CD4-positive, alpha-beta T cell (primary cell): Measurements from ENCODE around the gene BAIAP2. TPM values are rescaled to one million over a fixed set of nuclear protein-coding genes. Genes with fewer than 3 reads are reported as not detected.

Source experiments
- ATAC-seq: fragments of 200-7000 bp; cut with Tn5 transposase; one replicate; pipeline ENCODE4 v1.10.0; 2022; ENCODE audit warnings: mild to moderate bottlenecking; ENCODE audit not compliant: poor library complexity
- CTCF ChIA-PET: fragments of 350-600 bp; sonication (Branson Sonifier 250); formaldehyde crosslinking; loops from one replicate; lab custom pipeline; 2021; ENCODE audit warnings: antibody characterized with exemption, inconsistent platforms; lab: Charles Lee
- POLR2A ChIA-PET: fragments of 350-600 bp; sonication (Branson Sonifier 250); formaldehyde crosslinking; loops from one replicate; lab custom pipeline; 2021; ENCODE audit warnings: antibody characterized with exemption, inconsistent platforms; lab: Charles Lee
- DNase-seq, 14 experiments: peaks; one replicate each; pipeline ENCODE4 v3.0.0-alpha.2; 2013 to 2020; ENCODE audit warnings: mixed read lengths in 2 of 14
- H3K27ac ChIP-seq, 2 donors: one replicate each; pipeline versions ENCODE4 v1.5.1 to v1.7.0; 2013; ENCODE audit warnings: low read length in 2 of 2, low read depth in 1 of 2, mild to moderate bottlenecking in 1 of 2
- H3K27me3 ChIP-seq, 2 experiments: 1 replicate in 1 of 2; 2 replicates in 1 of 2; pipeline versions ENCODE4 v1.6.1 to v1.7.0; 2013; ENCODE audit warnings: low read length in 2 of 2, control low read depth in 1 of 2, mild to moderate bottlenecking in 1 of 2, moderate library complexity in 1 of 2; ENCODE audit not compliant: insufficient read depth in 2 of 2, control insufficient read depth in 1 of 2
- H3K36me3 ChIP-seq: one replicate; pipeline ENCODE4 v1.6.1; 2013; ENCODE audit warnings: low read length, control low read depth; ENCODE audit not compliant: insufficient read depth
- H3K4me1 ChIP-seq: one replicate; pipeline ENCODE4 v1.6.1; 2013; ENCODE audit warnings: low read length, control low read depth; ENCODE audit not compliant: insufficient read depth
- H3K4me3 ChIP-seq: one replicate; pipeline ENCODE4 v1.5.1; 2013; ENCODE audit warnings: mild to moderate bottlenecking, low read length, moderate library complexity
- H3K9me3 ChIP-seq, 2 experiments: 1 replicate in 1 of 2; 2 replicates in 1 of 2; pipeline versions ENCODE4 v1.6.1 to v1.7.0; 2013; ENCODE audit warnings: low read length in 2 of 2, mild to moderate bottlenecking in 2 of 2, control low read depth in 1 of 2, moderate library complexity in 1 of 2; ENCODE audit not compliant: control insufficient read depth in 1 of 2, insufficient read depth in 1 of 2
- H3K27ac Mint-ChIP-seq: one replicate; pipeline ENCODE4 v1.8.0; 2020; ENCODE audit warnings: mixed read lengths
- H3K27me3 Mint-ChIP-seq: one replicate; pipeline ENCODE4 v1.8.0; 2021; ENCODE audit warnings: mixed read lengths
- H3K36me3 Mint-ChIP-seq: one replicate; pipeline ENCODE4 v1.8.0; 2021; ENCODE audit warnings: low read depth, mixed read lengths
- H3K4me1 Mint-ChIP-seq: one replicate; pipeline ENCODE4 v1.8.0; 2021; ENCODE audit warnings: low read depth, mixed read lengths
- H3K4me3 Mint-ChIP-seq: one replicate; pipeline ENCODE4 v1.8.0; 2020; ENCODE audit warnings: mild to moderate bottlenecking, mixed read lengths
- H3K9me3 Mint-ChIP-seq: one replicate; pipeline ENCODE4 v1.8.0; 2020; ENCODE audit warnings: mixed read lengths
- intact Hi-C, 2 experiments: fragments of 100-400 bp; cut with DNase I in 1 of 2; cut with micrococcal nuclease in 1 of 2; formaldehyde crosslinking; loops; one replicate each; pipeline versions ENCODE4 v1.15.1 to v1.9.0; 2023 to 2025; cut with DNase I, micrococcal nuclease
- total RNA-seq, 174 experiments: library from RNA in 2 of 174; stranded (reverse) in 2 of 174; gene quantifications; one replicate each; pipeline ENCODE4 v1.2.3 and lab custom pipeline; 2021 to 2026
- TF ChIP-seq, protein P1 (sequence below): fragments of 200-600 bp; IDR thresholded peaks from one replicate; pipeline ENCODE4 v1.8.0; 2022; ENCODE audit warnings: antibody characterized with exemption, mild to moderate bottlenecking

The BAIAP2 gene
- total RNA-seq, 2 experiments from 2014 or later = 4.2 to 4.9 TPM

DNA sequence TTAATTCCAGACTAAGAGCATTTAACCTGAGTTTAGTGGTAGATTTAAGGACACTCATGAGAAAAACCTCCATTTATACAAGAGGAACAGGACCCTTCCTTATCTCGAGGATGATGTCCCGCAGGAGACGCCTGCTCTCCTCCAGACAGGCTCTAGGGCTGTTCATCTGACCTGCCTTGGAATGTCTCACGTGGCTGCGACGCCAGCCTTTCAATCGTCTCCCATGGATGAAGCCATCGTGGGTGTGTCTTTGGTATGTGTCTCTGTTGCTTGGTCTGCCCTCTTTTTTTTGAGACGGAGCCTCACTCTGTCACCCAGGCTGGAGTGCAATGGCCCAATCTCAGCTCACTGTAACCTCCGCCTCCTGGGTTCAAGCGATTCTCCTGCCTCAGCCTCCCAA is 26.8 kb upstream of the BAIAP2 start:
- no peak overlapping the region for H3K27ac Mint-ChIP-seq
- TF ChIP-seq, protein P1, sequence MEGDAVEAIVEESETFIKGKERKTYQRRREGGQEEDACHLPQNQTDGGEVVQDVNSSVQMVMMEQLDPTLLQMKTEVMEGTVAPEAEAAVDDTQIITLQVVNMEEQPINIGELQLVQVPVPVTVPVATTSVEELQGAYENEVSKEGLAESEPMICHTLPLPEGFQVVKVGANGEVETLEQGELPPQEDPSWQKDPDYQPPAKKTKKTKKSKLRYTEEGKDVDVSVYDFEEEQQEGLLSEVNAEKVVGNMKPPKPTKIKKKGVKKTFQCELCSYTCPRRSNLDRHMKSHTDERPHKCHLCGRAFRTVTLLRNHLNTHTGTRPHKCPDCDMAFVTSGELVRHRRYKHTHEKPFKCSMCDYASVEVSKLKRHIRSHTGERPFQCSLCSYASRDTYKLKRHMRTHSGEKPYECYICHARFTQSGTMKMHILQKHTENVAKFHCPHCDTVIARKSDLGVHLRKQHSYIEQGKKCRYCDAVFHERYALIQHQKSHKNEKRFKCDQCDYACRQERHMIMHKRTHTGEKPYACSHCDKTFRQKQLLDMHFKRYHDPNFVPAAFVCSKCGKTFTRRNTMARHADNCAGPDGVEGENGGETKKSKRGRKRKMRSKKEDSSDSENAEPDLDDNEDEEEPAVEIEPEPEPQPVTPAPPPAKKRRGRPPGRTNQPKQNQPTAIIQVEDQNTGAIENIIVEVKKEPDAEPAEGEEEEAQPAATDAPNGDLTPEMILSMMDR = no peak
- Histone ChIP-seq H3K4me1 (peaks cover 17% of the 10 kb centered on the region), H3K27me3 (peaks cover 20 to 22% of the 10 kb centered on the region in 2 experiments), H3K36me3 (no peaks in the 10 kb centered on the region), H3K9me3 (peaks cover 0 to 21% of the 10 kb centered on the region in 2 experiments), H3K27ac (no peak overlapping the region), H3K4me3 (no peak overlapping the region)
- ChIA-PET POLR2A (no interaction called here), CTCF (no interaction called here)
- H3K27me3 Mint-ChIP-seq = peaks cover 29% of the 10 kb centered on the region
- intact Hi-C loops = no loop called here
- ATAC-seq (no peak), DNase-seq (peak in 1 of 14 experiments; percentile 0)
- H3K36me3 Mint-ChIP-seq = peaks cover 12% of the 10 kb centered on the region
- no peak overlapping the region for H3K4me3 Mint-ChIP-seq
- H3K4me1 Mint-ChIP-seq = peaks cover 6% of the 10 kb centered on the region
- peaks cover 8% of the 10 kb centered on the region for H3K9me3 Mint-ChIP-seq

DNA sequence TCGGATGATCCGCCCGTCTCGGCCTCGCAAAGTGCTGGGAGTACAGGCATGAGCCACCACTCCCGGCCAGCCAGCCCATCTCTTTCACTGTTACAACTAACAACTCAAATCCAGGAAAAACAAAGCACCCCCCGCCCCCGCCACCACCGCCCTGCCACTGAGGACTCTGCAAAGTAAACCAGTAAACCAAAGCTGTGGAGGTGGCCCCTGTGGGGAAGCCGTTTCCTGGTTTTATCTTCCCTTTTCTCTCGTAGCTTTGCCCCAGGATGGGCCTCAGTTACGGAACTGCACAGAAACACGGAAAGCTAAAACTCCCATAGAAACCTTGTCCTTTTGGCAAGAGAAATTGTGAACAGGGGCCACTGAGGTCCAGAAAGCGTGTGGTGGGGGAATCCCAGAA is 25.8 kb upstream of the BAIAP2 start:
- Histone ChIP-seq H3K9me3 (peaks cover 0 to 17% of the 10 kb centered on the region in 2 experiments), H3K27ac (no peak overlapping the region), H3K36me3 (no peaks in the 10 kb centered on the region), H3K4me3 (no peak overlapping the region), H3K4me1 (peaks cover 11% of the 10 kb centered on the region), H3K27me3 (peaks cover 15 to 17% of the 10 kb centered on the region in 2 experiments)
- CTCF ChIA-PET = no interaction called here
- intact Hi-C loops = no loop called here
- POLR2A ChIA-PET = no interaction called here
- DNase-seq (peak in 1 of 14 experiments; percentile 1), ATAC-seq (no peak)
- H3K27ac Mint-ChIP-seq = no peak overlapping the region
- H3K27me3 Mint-ChIP-seq = peaks cover 23% of the 10 kb centered on the region
- H3K4me3 Mint-ChIP-seq = no peak overlapping the region
- peaks cover 8% of the 10 kb centered on the region for H3K9me3 Mint-ChIP-seq
- TF ChIP-seq, protein P1 = no peak
- peaks cover 18% of the 10 kb centered on the region for H3K36me3 Mint-ChIP-seq
- peaks cover 6% of the 10 kb centered on the region for H3K4me1 Mint-ChIP-seq

GRCh38 chr17:81010935-81011334 is 24.0 kb upstream of the BAIAP2 start:
- Mint-ChIP-seq H3K27me3 (peaks cover 14% of the 10 kb centered on the region), H3K27ac (no peak overlapping the region), H3K9me3 (peaks cover 8% of the 10 kb centered on the region), H3K4me1 (no peaks in the 10 kb centered on the region), H3K36me3 (peaks cover 18% of the 10 kb centered on the region), H3K4me3 (no peak overlapping the region)
- intact Hi-C loops = no loop called here
- H3K27ac ChIP-seq = no peak overlapping the region
- H3K4me1 ChIP-seq = peaks cover 3% of the 10 kb centered on the region
- CTCF ChIA-PET = interaction anchor here (0.9 kb wide), 1 partner anchor 91 kb away, joined by 4 read pairs; no protein-coding TSS in a partner anchor
- H3K9me3 ChIP-seq = peaks cover 0 to 13% of the 10 kb centered on the region in 2 experiments
- POLR2A ChIA-PET = no interaction called here
- TF ChIP-seq, protein P1 = no peak
- H3K27me3 ChIP-seq = peaks cover 4 to 7% of the 10 kb centered on the region in 2 experiments
- H3K36me3 ChIP-seq = no peaks in the 10 kb centered on the region
- ATAC-seq (no peak), DNase-seq (no peak)
- H3K4me3 ChIP-seq = no peak overlapping the region
